ENCODE measurements around the gene CCDC77. TPM values are rescaled to one million over a fixed set of nuclear protein-coding genes. Genes with fewer than 3 reads are reported as not detected.
A peak's percentile ranks its signal among the peaks of the same experiment; 100 is the strongest.
"Not testable (repeated sequence)": the region's sequence is repeated elsewhere in the genome, so short reads cannot be mapped to it uniquely, and the experiment has no call there.

CCDC77 gene
- total and polyA plus RNA-seq, 3 experiments from 2014 or later = 5.9 to 14.7 (median 14.0) TPM

- POLR2A ChIA-PET = no interaction called here
- Mint-ChIP-seq H3K27me3 (no peaks in the 10 kb centered on the region), H3K36me3 (peaks cover 7 to 46% (median 9%) of the 10 kb centered on the region in 3 donors), H3K4me3 (no peak overlapping the region), H3K4me1 (no peaks in the 10 kb centered on the region), H3K9me3 (no peaks in the 10 kb centered on the region), H3K27ac (peak overlapping the region in 3 of 8 donors; percentile 52 to 67 (median 60))
- peaks cover 7% of the 10 kb centered on the region for H3K36me3 ChIP-seq (ENCODE audit: insufficient read depth, low read length)
- H3K27ac ChIP-seq (ENCODE audit: low read depth, low read length) = no peak overlapping the region
- CTCF ChIA-PET = no interaction called here
- H3K27me3 ChIP-seq (ENCODE audit: insufficient read depth, low read length, poor library complexity, severe bottlenecking) = no peaks in the 10 kb centered on the region
- DNase-seq = no peak
- no peaks in the 10 kb centered on the region for H3K9me3 ChIP-seq (ENCODE audit: low read length)
- H3K4me3 ChIP-seq (ENCODE audit: low read length) = no peak overlapping the region
- H3K4me1 ChIP-seq (ENCODE audit: insufficient read depth, low read length) = no peaks in the 10 kb centered on the region
These were observed 21.1 kb downstream of the CCDC77 start for GRCh38 chr12:422526-422925.

- POLR2A ChIA-PET = interaction anchor here (0.7 kb wide), 1 partner anchor 25 kb away, joined by 3 read pairs; no protein-coding TSS in a partner anchor
- H3K9me3 ChIP-seq (ENCODE audit: low read length); H3K4me1 ChIP-seq (ENCODE audit: insufficient read depth, low read length); H3K27me3 Mint-ChIP-seq; H3K27me3 ChIP-seq (ENCODE audit: insufficient read depth, low read length, poor library complexity, severe bottlenecking); H3K27ac ChIP-seq (ENCODE audit: low read depth, low read length); H3K36me3 ChIP-seq (ENCODE audit: insufficient read depth, low read length); H3K4me3 Mint-ChIP-seq; H3K4me1 Mint-ChIP-seq; H3K4me3 ChIP-seq (ENCODE audit: low read length); CTCF ChIA-PET; H3K9me3 Mint-ChIP-seq; H3K27ac Mint-ChIP-seq; DNase-seq: not testable (repeated sequence)
- H3K36me3 Mint-ChIP-seq = peaks cover 9 to 69% (median 28%) of the 10 kb centered on the region in 3 donors
These were observed 34.3 kb downstream of the CCDC77 start for GRCh38 chr12:435737-436136.

- H3K36me3 ChIP-seq (ENCODE audit: insufficient read depth, low read length) = no peaks in the 10 kb centered on the region
- H3K9me3 Mint-ChIP-seq = no peaks in the 10 kb centered on the region
- no peaks in the 10 kb centered on the region for H3K27me3 ChIP-seq (ENCODE audit: insufficient read depth, low read length, poor library complexity, severe bottlenecking)
- H3K4me3 ChIP-seq (ENCODE audit: low read length) = no peak overlapping the region
- no peak overlapping the region for H3K4me3 Mint-ChIP-seq
- peaks cover 0 to 6% (median 0%) of the 10 kb centered on the region in 3 donors for H3K4me1 Mint-ChIP-seq
- POLR2A ChIA-PET = no interaction called here
- H3K4me1 ChIP-seq (ENCODE audit: insufficient read depth, low read length) = no peaks in the 10 kb centered on the region
- peak overlapping the region in 1 of 8 donors; percentile 8 for H3K27ac Mint-ChIP-seq
- DNase-seq = peak; percentile 15 to 53 (median 33)
- H3K36me3 Mint-ChIP-seq = peaks cover 5 to 29% (median 13%) of the 10 kb centered on the region in 3 donors
- CTCF ChIA-PET = interaction anchor here (0.9 to 3.8 kb wide), 14 partner anchors 11 to 472 kb away, joined by 3 to 21 read pairs (median 5); partner anchors contain the start of gene CCDC77
- H3K9me3 ChIP-seq (ENCODE audit: low read length) = no peaks in the 10 kb centered on the region
- H3K27me3 Mint-ChIP-seq = peaks cover 0 to 11% of the 10 kb centered on the region in 2 donors
- no peak overlapping the region for H3K27ac ChIP-seq (ENCODE audit: low read depth, low read length)
These were observed 40.9 kb downstream of the CCDC77 start for GRCh38 chr12:442235-442884.

- Histone ChIP-seq H3K4me3 (ENCODE audit: low read length) (no peak overlapping the region), H3K4me1 (ENCODE audit: insufficient read depth, low read length) (no peaks in the 10 kb centered on the region), H3K9me3 (ENCODE audit: low read length) (no peaks in the 10 kb centered on the region), H3K36me3 (ENCODE audit: insufficient read depth, low read length) (no peaks in the 10 kb centered on the region), H3K27me3 (ENCODE audit: insufficient read depth, low read length, poor library complexity, severe bottlenecking) (no peaks in the 10 kb centered on the region), H3K27ac (ENCODE audit: low read depth, low read length) (no peak overlapping the region)
- no peak for DNase-seq
- Mint-ChIP-seq H3K27me3 (peaks cover 0 to 11% of the 10 kb centered on the region in 2 donors), H3K4me3 (no peak overlapping the region), H3K4me1 (peaks cover 0 to 3% (median 0%) of the 10 kb centered on the region in 3 donors), H3K36me3 (no peaks in the 10 kb centered on the region), H3K9me3 (no peaks in the 10 kb centered on the region), H3K27ac (no peak overlapping the region)
- ChIA-PET POLR2A (no interaction called here), CTCF (interaction anchor here (4.5 kb wide), 1 partner anchor 100 kb away, joined by 21 read pairs; no protein-coding TSS in a partner anchor)
These were observed 45.7 kb downstream of the CCDC77 start for GRCh38 chr12:447141-447540.

GRCh38 chr12:449203-449602, 47.8 kb downstream of the CCDC77 start:
- H3K27me3 ChIP-seq (ENCODE audit: insufficient read depth, low read length, poor library complexity, severe bottlenecking) = no peaks in the 10 kb centered on the region
- no peak overlapping the region for H3K4me3 Mint-ChIP-seq
- no peaks in the 10 kb centered on the region for H3K36me3 ChIP-seq (ENCODE audit: insufficient read depth, low read length)
- no peaks in the 10 kb centered on the region for H3K9me3 ChIP-seq (ENCODE audit: low read length)
- no peak overlapping the region for H3K27ac Mint-ChIP-seq
- CTCF ChIA-PET = interaction anchor here (1.5 to 4.5 kb wide), 3 partner anchors 11 to 98 kb away, joined by 4 to 21 read pairs (median 6); no protein-coding TSS in a partner anchor
- H3K4me1 Mint-ChIP-seq = peaks cover 0 to 4% (median 4%) of the 10 kb centered on the region in 3 donors
- peaks cover 0 to 10% of the 10 kb centered on the region in 2 donors for H3K27me3 Mint-ChIP-seq
- H3K4me1 ChIP-seq (ENCODE audit: insufficient read depth, low read length) = no peaks in the 10 kb centered on the region
- H3K27ac ChIP-seq (ENCODE audit: low read depth, low read length) = no peak overlapping the region
- DNase-seq = no peak
- H3K36me3 Mint-ChIP-seq = no peaks in the 10 kb centered on the region
- H3K4me3 ChIP-seq (ENCODE audit: low read length) = no peak overlapping the region
- POLR2A ChIA-PET = no interaction called here
- H3K9me3 Mint-ChIP-seq = no peaks in the 10 kb centered on the region

- Mint-ChIP-seq H3K27me3 (peaks cover 0 to 5% of the 10 kb centered on the region in 2 donors), H3K4me1 (peaks cover 0 to 4% (median 4%) of the 10 kb centered on the region in 3 donors), H3K27ac (peak overlapping the region in 1 of 8 donors; percentile 51), H3K4me3 (no peak overlapping the region), H3K9me3 (no peaks in the 10 kb centered on the region), H3K36me3 (no peaks in the 10 kb centered on the region)
- Histone ChIP-seq H3K4me1 (ENCODE audit: insufficient read depth, low read length) (no peaks in the 10 kb centered on the region), H3K27ac (ENCODE audit: low read depth, low read length) (no peak overlapping the region), H3K4me3 (ENCODE audit: low read length) (no peak overlapping the region), H3K36me3 (ENCODE audit: insufficient read depth, low read length) (no peaks in the 10 kb centered on the region), H3K27me3 (ENCODE audit: insufficient read depth, low read length, poor library complexity, severe bottlenecking) (no peaks in the 10 kb centered on the region), H3K9me3 (ENCODE audit: low read length) (no peaks in the 10 kb centered on the region)
- no peak for DNase-seq
- ChIA-PET POLR2A (interaction anchor here (0.7 kb wide), 1 partner anchor 424 kb away, joined by 3 read pairs; no protein-coding TSS in a partner anchor), CTCF (interaction anchor here (4.5 kb wide), 1 partner anchor 97 kb away, joined by 21 read pairs; no protein-coding TSS in a partner anchor)
These were observed 49.0 kb downstream of the CCDC77 start for GRCh38 chr12:450438-450837.

GRCh38 chr12:452667-453210, 51.3 kb downstream of the CCDC77 start:
- Histone ChIP-seq H3K27me3 (ENCODE audit: insufficient read depth, low read length, poor library complexity, severe bottlenecking) (no peaks in the 10 kb centered on the region), H3K4me3 (ENCODE audit: low read length) (no peak overlapping the region), H3K4me1 (ENCODE audit: insufficient read depth, low read length) (no peaks in the 10 kb centered on the region), H3K36me3 (ENCODE audit: insufficient read depth, low read length) (no peaks in the 10 kb centered on the region), H3K27ac (ENCODE audit: low read depth, low read length) (no peak overlapping the region), H3K9me3 (ENCODE audit: low read length) (no peaks in the 10 kb centered on the region)
- no peaks in the 10 kb centered on the region for H3K36me3 Mint-ChIP-seq
- H3K27me3 Mint-ChIP-seq = no peaks in the 10 kb centered on the region
- no peaks in the 10 kb centered on the region for H3K9me3 Mint-ChIP-seq
- CTCF ChIA-PET = interaction anchor here (0.5 to 4.4 kb wide), 18 partner anchors 10 to 455 kb away, joined by 3 to 52 read pairs (median 4); no protein-coding TSS in a partner anchor
- POLR2A ChIA-PET = no interaction called here
- H3K27ac Mint-ChIP-seq = peak overlapping the region in 1 of 8 donors; percentile 55
- peak; percentile 43 to 75 (median 54) for DNase-seq
- H3K4me3 Mint-ChIP-seq = peak overlapping the region in 1 of 7 donors; percentile 53
- H3K4me1 Mint-ChIP-seq = peaks cover 0 to 4% (median 4%) of the 10 kb centered on the region in 3 donors

GRCh38 chr12:454833-455232, 53.4 kb downstream of the CCDC77 start:
- H3K27me3 ChIP-seq (ENCODE audit: insufficient read depth, low read length, poor library complexity, severe bottlenecking) = no peaks in the 10 kb centered on the region
- no peak overlapping the region for H3K27ac ChIP-seq (ENCODE audit: low read depth, low read length)
- no peak overlapping the region for H3K4me3 ChIP-seq (ENCODE audit: low read length)
- ChIA-PET CTCF (interaction anchor here (3.2 to 4.4 kb wide), 4 partner anchors 9 to 93 kb away, joined by 15 to 52 read pairs (median 36); no protein-coding TSS in a partner anchor), POLR2A (no interaction called here)
- peak overlapping the region in 5 of 8 donors; percentile 22 to 79 (median 59) for H3K27ac Mint-ChIP-seq
- H3K4me1 Mint-ChIP-seq = peaks cover 5 to 18% (median 12%) of the 10 kb centered on the region in 3 donors
- H3K27me3 Mint-ChIP-seq = no peaks in the 10 kb centered on the region
- H3K4me1 ChIP-seq (ENCODE audit: insufficient read depth, low read length) = no peaks in the 10 kb centered on the region
- H3K4me3 Mint-ChIP-seq = peak overlapping the region in 1 of 7 donors; percentile 32
- DNase-seq = no peak
- H3K9me3 Mint-ChIP-seq = no peaks in the 10 kb centered on the region
- no peaks in the 10 kb centered on the region for H3K36me3 ChIP-seq (ENCODE audit: insufficient read depth, low read length)
- no peaks in the 10 kb centered on the region for H3K36me3 Mint-ChIP-seq
- no peaks in the 10 kb centered on the region for H3K9me3 ChIP-seq (ENCODE audit: low read length)

All from CD8-positive, alpha-beta memory T cell (primary cell).